ENCODE measurements around the gene TNS2.

Gene TNS2

DNA sequence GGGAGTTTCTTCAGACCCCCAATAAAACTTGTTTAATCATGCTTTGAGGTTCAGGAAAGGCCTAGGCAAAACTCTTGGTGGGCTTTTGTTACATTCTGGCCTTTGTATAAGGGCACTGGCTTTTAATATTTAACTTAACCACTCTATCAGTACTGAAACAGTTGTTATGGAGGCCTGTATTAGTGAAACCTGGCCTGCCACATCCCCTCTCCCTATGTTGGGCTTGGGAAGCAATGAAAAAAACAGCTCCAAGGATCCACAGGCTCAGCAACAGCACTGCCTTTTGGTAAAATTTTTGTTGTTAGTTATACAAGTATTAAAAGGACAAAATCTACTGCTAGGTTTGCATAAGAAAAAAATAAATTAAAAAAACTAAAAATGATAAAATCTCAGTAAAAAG is 64.1 kb downstream of the TNS2 start:
- DNase-seq, result no peak
